ENCODE results near the gene TMEM161B.

The TMEM161B gene

GRCh38 chr5:88230546-88231066 lies 38.0 kb downstream of the TMEM161B start:
- Histone ChIP-seq H2AFZ (ENCODE audit: low read depth, low read length, severe bottlenecking) (no peak overlapping the region), H3K9me2 (replicated peaks; ENCODE audit: insufficient read depth, low read length) (no peaks in the 10 kb centered on the region), H3K79me2 (ENCODE audit: insufficient read depth, low read length) (peaks cover 16% of the 10 kb centered on the region; the same call in 1 of the 2 replicates), H3K36me3 (ENCODE audit: low read length) (peaks cover 18% of the 10 kb centered on the region), H4K20me1 (ENCODE audit: low read depth, low read length) (no peaks in the 10 kb centered on the region), H3K9ac (ENCODE audit: low read length) (no peak overlapping the region), H3K27ac (ENCODE audit: low read depth, low read length) (no peak overlapping the region), H3K27me3 (ENCODE audit: low read length) (no peaks in the 10 kb centered on the region), H3K9me3 (ENCODE audit: insufficient read depth, low read length) (no peaks in the 10 kb centered on the region), H3K4me3 (ENCODE audit: insufficient read depth, low read length, poor library complexity, severe bottlenecking) (no peak overlapping the region), H3K4me2 (ENCODE audit: low read depth, low read length, poor library complexity, severe bottlenecking) (no peak overlapping the region), H3F3A (ENCODE audit: insufficient read depth) (no peaks in the 10 kb centered on the region)
- TF ChIP-seq CTCF (IDR thresholded peaks at IDR 0.05; ENCODE audit: insufficient read depth, low read length, poor library complexity, severe bottlenecking) (no peak), EZH2phosphoT487 (conservative IDR thresholded peaks at IDR 0.05; ENCODE audit: low read length) (no peak)

DNA sequence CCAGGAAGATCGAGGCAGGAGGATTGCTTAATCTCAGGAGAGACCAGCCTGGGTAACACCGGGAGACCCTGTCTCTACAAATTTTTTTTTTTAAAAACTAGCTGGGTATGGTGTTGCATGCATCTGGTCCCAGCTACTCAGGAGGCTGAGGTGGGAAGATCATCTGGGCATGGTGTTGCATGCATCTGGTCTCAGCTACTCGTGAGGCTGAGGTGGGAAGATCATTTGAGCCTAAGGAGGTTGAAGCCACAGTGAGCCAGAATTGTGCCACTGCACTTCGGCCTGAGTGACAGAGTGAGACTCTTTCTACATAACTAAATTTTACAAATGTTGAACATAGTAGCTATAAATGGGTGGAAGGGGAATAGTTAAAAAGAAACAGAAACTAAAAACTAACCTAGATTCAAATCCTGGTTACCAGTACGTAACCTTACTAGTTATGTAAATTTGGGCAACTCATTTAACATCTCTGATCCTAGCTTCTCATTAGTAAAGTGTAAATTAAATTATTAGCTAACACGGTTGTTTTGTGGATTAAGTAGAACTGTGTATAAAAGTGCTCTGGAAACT lies 41.7 kb downstream of the TMEM161B start:
- no peak overlapping the region for H3K9ac ChIP-seq (ENCODE audit: low read length)
- no peak overlapping the region for H3K4me3 ChIP-seq (ENCODE audit: insufficient read depth, low read length, poor library complexity, severe bottlenecking)
- no peaks in the 10 kb centered on the region for H4K20me1 ChIP-seq (ENCODE audit: low read depth, low read length)
- H3K4me2 ChIP-seq (ENCODE audit: low read depth, low read length, poor library complexity, severe bottlenecking), result no peak overlapping the region
- H3K9me3 ChIP-seq (ENCODE audit: insufficient read depth, low read length), result no peaks in the 10 kb centered on the region
- peaks cover 16% of the 10 kb centered on the region; the same call in 1 of the 2 replicates for H3K79me2 ChIP-seq (ENCODE audit: insufficient read depth, low read length)
- no peak overlapping the region for H2AFZ ChIP-seq (ENCODE audit: low read depth, low read length, severe bottlenecking)
- TF ChIP-seq CTCF (IDR thresholded peaks at IDR 0.05; ENCODE audit: insufficient read depth, low read length, poor library complexity, severe bottlenecking) (no peak), EZH2phosphoT487 (conservative IDR thresholded peaks at IDR 0.05; ENCODE audit: low read length) (no peak)
- H3K27me3 ChIP-seq (ENCODE audit: low read length), result no peaks in the 10 kb centered on the region
- no peak overlapping the region for H3K27ac ChIP-seq (ENCODE audit: low read depth, low read length)
- H3K9me2 ChIP-seq (replicated peaks; ENCODE audit: insufficient read depth, low read length), result no peaks in the 10 kb centered on the region
- H3F3A ChIP-seq (ENCODE audit: insufficient read depth), result no peaks in the 10 kb centered on the region
- H3K36me3 ChIP-seq (ENCODE audit: low read length), result peaks cover 14% of the 10 kb centered on the region; the same call in 1 of the 2 replicates

GRCh38 chr5:88214655-88215054 lies 54.0 kb downstream of the TMEM161B start:
- TF ChIP-seq EZH2phosphoT487 (conservative IDR thresholded peaks at IDR 0.05; ENCODE audit: low read length), result no peak
- TF ChIP-seq CTCF (IDR thresholded peaks at IDR 0.05; ENCODE audit: insufficient read depth, low read length, poor library complexity, severe bottlenecking), result no peak
- Histone ChIP-seq H3K36me3 (ENCODE audit: low read length) (peaks cover 17% of the 10 kb centered on the region; the same call in 1 of the 2 replicates), H3K4me3 (ENCODE audit: insufficient read depth, low read length, poor library complexity, severe bottlenecking) (no peak overlapping the region), H3K27me3 (ENCODE audit: low read length) (no peaks in the 10 kb centered on the region), H2AFZ (ENCODE audit: low read depth, low read length, severe bottlenecking) (no peak overlapping the region), H3K79me2 (ENCODE audit: insufficient read depth, low read length) (no peaks in the 10 kb centered on the region), H4K20me1 (ENCODE audit: low read depth, low read length) (no peaks in the 10 kb centered on the region), H3F3A (ENCODE audit: insufficient read depth) (no peaks in the 10 kb centered on the region), H3K4me2 (ENCODE audit: low read depth, low read length, poor library complexity, severe bottlenecking) (no peak overlapping the region), H3K27ac (ENCODE audit: low read depth, low read length) (no peak overlapping the region), H3K9me2 (replicated peaks; ENCODE audit: insufficient read depth, low read length) (no peaks in the 10 kb centered on the region), H3K9ac (ENCODE audit: low read length) (no peak overlapping the region), H3K9me3 (ENCODE audit: insufficient read depth, low read length) (no peaks in the 10 kb centered on the region)

Data from SU-DHL-6 (cell line).